ENCODE results near the gene DNAJC4. TPM values are rescaled to one million over a fixed set of nuclear protein-coding genes. Genes with fewer than 3 reads are reported as not detected.

The DNAJC4 gene
- total and polyA plus RNA-seq, 2 experiments from 2014 or later = 11.0 to 34.7 TPM

DNA sequence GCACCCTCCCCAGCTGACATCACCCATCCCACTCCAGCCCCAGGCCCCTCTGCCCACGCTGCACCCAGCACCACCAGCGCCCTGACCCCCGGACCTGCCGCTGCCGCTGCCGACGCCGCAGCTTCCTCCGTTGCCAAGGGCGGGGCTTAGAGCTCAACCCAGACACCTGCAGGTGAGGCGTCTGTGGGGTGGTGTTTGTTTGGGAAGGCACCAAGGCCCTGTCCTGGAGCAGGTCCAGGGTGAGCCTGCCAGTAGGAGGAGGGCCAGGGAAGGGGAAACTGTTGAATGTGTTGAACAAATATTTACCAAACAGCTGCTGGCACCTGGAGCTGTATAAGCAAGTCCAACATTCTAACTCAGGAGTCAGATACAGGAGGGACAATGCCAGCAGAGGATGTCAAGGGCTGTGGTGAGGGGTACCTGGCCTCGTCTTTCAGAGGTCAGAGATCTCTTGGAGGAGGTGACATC, 7.2 kb downstream of the DNAJC4 start:
- 81 to 88% methylated on average over 10 to 12 of the region's 12 CpGs for WGBS, 2 experiments (ENCODE audit: low coverage in 1 of 2, low lambda C conversion rate in 2 of 2, missing lambda C conversion rate in 2 of 2)
- no peaks in the 10 kb centered on the region for H3K9me3 ChIP-seq (ENCODE audit: low read depth)
- no peak overlapping the region for H3K4me3 ChIP-seq
- H2AFZ ChIP-seq = no peak overlapping the region
- no peak for TF ChIP-seq EZH2phosphoT487 (IDR thresholded peaks at IDR 0.05; ENCODE audit: insufficient read depth, low read depth)
- no peak for TF ChIP-seq EZH2 (IDR thresholded peaks at IDR 0.05; ENCODE audit: insufficient read depth, poor library complexity, severe bottlenecking)
- no peaks in the 10 kb centered on the region for H3K36me3 ChIP-seq (ENCODE audit: low read depth)
- H4K20me1 ChIP-seq (ENCODE audit: insufficient read depth) = no peaks in the 10 kb centered on the region
- H3K27me3 ChIP-seq (replicated peaks; ENCODE audit: insufficient read depth) = no peaks in the 10 kb centered on the region
- peaks cover 6% of the 10 kb centered on the region for H3K4me1 ChIP-seq (ENCODE audit: insufficient read depth)
- peaks cover 10% of the 10 kb centered on the region; the same call in 1 of the 2 replicates for H3F3A ChIP-seq (ENCODE audit: insufficient read depth)
- no peak for DNase-seq
- H3K27ac ChIP-seq = no peak overlapping the region
- in situ Hi-C loops (cut with MboI) = no loop called here
- no peak overlapping the region for H3K4me2 ChIP-seq (ENCODE audit: unreplicated experiment)
- peaks cover 19% of the 10 kb centered on the region for H3K79me2 ChIP-seq (ENCODE audit: insufficient read depth)
- no peak overlapping the region for H3K9ac ChIP-seq
- no peaks in the 10 kb centered on the region for H3K9me2 ChIP-seq (ENCODE audit: insufficient read depth)

DNA sequence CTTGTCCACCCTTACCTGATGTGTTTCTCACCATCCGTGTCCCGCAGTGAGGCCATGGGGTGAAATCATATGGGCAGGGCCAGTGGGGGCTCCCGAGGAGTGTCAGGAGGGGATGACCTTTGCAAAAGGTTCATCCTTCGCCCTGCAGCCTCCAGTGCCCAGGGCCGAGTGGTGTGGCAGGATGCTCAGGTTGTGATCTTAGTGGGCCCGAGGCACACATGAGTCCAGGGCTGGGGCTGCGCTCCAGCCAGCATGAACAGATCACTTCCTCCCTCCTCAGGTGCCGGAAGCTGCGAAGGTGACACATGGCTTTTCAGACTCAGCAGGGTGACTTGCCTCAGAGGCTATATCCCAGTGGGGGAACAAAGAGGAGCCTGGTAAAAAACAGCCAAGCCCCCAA, 7.7 kb downstream of the DNAJC4 start:
- H3K27me3 ChIP-seq (replicated peaks; ENCODE audit: insufficient read depth) = no peaks in the 10 kb centered on the region
- no peak overlapping the region for H3K9ac ChIP-seq
- no peaks in the 10 kb centered on the region for H3K36me3 ChIP-seq (ENCODE audit: low read depth)
- 88 to 91% methylated on average over 9 of the region's 9 CpGs for WGBS, 2 experiments (ENCODE audit: low coverage in 1 of 2, low lambda C conversion rate in 2 of 2, missing lambda C conversion rate in 2 of 2)
- no peak for DNase-seq
- no peaks in the 10 kb centered on the region for H4K20me1 ChIP-seq (ENCODE audit: insufficient read depth)
- H3K4me1 ChIP-seq (ENCODE audit: insufficient read depth) = peaks cover 12% of the 10 kb centered on the region
- peaks cover 25% of the 10 kb centered on the region for H3K79me2 ChIP-seq (ENCODE audit: insufficient read depth)
- TF ChIP-seq EZH2 (IDR thresholded peaks at IDR 0.05; ENCODE audit: insufficient read depth, poor library complexity, severe bottlenecking) = no peak
- no peak for TF ChIP-seq EZH2phosphoT487 (IDR thresholded peaks at IDR 0.05; ENCODE audit: insufficient read depth, low read depth)
- no peak overlapping the region for H2AFZ ChIP-seq
- no peak overlapping the region for H3K4me2 ChIP-seq (ENCODE audit: unreplicated experiment)
- peaks cover 10% of the 10 kb centered on the region; the same call in 1 of the 2 replicates for H3F3A ChIP-seq (ENCODE audit: insufficient read depth)
- no peaks in the 10 kb centered on the region for H3K9me3 ChIP-seq (ENCODE audit: low read depth)
- in situ Hi-C loops (cut with MboI) = no loop called here
- H3K9me2 ChIP-seq (ENCODE audit: insufficient read depth) = no peaks in the 10 kb centered on the region
- no peak overlapping the region for H3K27ac ChIP-seq
- no peak overlapping the region for H3K4me3 ChIP-seq

DNA sequence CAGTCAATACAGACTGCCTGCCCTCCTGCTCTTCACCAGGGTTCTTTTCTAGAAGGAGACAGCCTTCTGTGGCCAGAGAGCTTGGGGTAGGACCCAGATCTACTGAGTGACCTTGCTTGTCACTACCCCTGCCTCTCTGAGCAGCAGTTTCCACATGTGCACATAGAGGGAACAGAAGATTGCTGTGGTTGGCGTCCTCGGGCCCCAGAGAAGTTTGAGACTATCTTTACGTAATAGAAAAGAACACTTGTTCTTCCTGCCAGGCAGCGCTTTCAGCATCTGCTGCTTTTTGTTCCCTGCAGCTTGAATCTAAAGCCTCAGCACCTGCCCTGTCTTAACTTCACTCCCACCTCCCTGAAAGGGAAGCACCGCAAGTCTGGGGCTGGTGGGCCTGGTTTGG, 8.7 kb downstream of the DNAJC4 start:
- Histone ChIP-seq H3K27ac (no peak overlapping the region), H3K36me3 (ENCODE audit: low read depth) (no peaks in the 10 kb centered on the region; the same call in 1 of the 2 replicates), H2AFZ (no peak overlapping the region)

DNA sequence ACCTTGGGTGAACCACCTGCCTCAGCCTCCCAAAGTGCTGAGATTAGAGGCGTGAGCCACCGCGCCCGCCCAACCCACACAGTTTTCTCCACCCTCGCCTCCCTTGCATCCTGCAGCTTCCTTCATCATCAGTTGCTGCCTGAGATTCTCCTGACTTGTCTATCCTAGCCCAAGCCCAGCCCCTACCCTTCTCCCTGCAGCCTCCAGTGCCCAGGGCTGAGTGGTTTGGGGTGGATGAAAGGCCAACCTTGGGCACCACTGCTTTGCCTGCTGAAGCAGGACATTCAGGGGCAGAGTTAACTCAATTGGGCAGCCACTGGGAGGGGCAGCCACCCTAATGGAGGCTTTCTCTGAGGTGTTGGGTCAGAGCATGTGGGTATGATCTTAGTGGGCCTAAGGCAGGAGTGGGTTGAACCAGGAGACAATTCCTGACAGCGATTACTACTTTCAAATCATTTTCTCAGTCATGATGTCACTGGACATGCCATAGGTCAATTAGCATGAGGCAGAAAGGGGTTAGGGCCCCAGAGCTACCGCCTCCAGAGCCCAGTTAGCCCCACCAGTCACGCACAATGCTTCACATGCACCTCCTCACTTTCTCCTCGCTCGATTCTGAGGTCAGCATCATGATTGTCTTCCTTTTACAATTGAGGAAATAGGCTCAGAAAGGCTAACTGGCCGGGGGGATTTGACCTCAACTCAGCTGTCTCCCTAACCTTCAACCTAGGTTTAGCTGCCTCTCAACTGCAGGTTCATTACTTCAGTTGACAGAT, 9.5 kb downstream of the DNAJC4 start:
- no peaks in the 10 kb centered on the region for H3K9me2 ChIP-seq (ENCODE audit: insufficient read depth)
- peaks cover 15% of the 10 kb centered on the region for H3K4me1 ChIP-seq (ENCODE audit: insufficient read depth)
- H4K20me1 ChIP-seq (ENCODE audit: insufficient read depth) = no peaks in the 10 kb centered on the region
- no peak for DNase-seq
- no peaks in the 10 kb centered on the region for H3K9me3 ChIP-seq (ENCODE audit: low read depth)
- WGBS, 2 experiments (ENCODE audit: low coverage in 1 of 2, low lambda C conversion rate in 2 of 2, missing lambda C conversion rate in 2 of 2) = 86 to 89% methylated on average over 10 to 11 of the region's 11 CpGs
- no peaks in the 10 kb centered on the region for H3K27me3 ChIP-seq (replicated peaks; ENCODE audit: insufficient read depth)
- no peaks in the 10 kb centered on the region; the same call in 1 of the 2 replicates for H3K36me3 ChIP-seq (ENCODE audit: low read depth)
- H2AFZ ChIP-seq = peak overlapping the region; percentile 85
- peak overlapping the region; percentile 75 for H3K4me3 ChIP-seq
- H3K27ac ChIP-seq = peak overlapping the region; percentile 85
- no peak for TF ChIP-seq EZH2phosphoT487 (IDR thresholded peaks at IDR 0.05; ENCODE audit: insufficient read depth, low read depth)
- TF ChIP-seq EZH2 (IDR thresholded peaks at IDR 0.05; ENCODE audit: insufficient read depth, poor library complexity, severe bottlenecking) = no peak
- peaks cover 11% of the 10 kb centered on the region; the same call in 1 of the 2 replicates for H3F3A ChIP-seq (ENCODE audit: insufficient read depth)
- H3K79me2 ChIP-seq (ENCODE audit: insufficient read depth) = peaks cover 41% of the 10 kb centered on the region
- peak overlapping the region; percentile 91 for H3K4me2 ChIP-seq (ENCODE audit: unreplicated experiment)
- in situ Hi-C loops (cut with MboI) = no loop called here
- peak overlapping the region; percentile 85 for H3K9ac ChIP-seq

More for the DNA sequence above, 8.7 kb downstream of the DNAJC4 start:
- H3K4me2 ChIP-seq (ENCODE audit: unreplicated experiment) = no peak overlapping the region
- no peak overlapping the region for H3K9ac ChIP-seq
- H3K27me3 ChIP-seq (replicated peaks; ENCODE audit: insufficient read depth) = no peaks in the 10 kb centered on the region
- H3F3A ChIP-seq (ENCODE audit: insufficient read depth) = peaks cover 10% of the 10 kb centered on the region; the same call in 1 of the 2 replicates
- no peaks in the 10 kb centered on the region for H3K9me3 ChIP-seq (ENCODE audit: low read depth)
- DNase-seq = no peak
- 70 to 73% methylated on average over 5 of the region's 5 CpGs for WGBS, 2 experiments (ENCODE audit: low coverage in 1 of 2, low lambda C conversion rate in 2 of 2, missing lambda C conversion rate in 2 of 2)
- H3K4me3 ChIP-seq = no peak overlapping the region
- no peaks in the 10 kb centered on the region for H4K20me1 ChIP-seq (ENCODE audit: insufficient read depth)
- peaks cover 15% of the 10 kb centered on the region for H3K4me1 ChIP-seq (ENCODE audit: insufficient read depth)
- no peaks in the 10 kb centered on the region for H3K9me2 ChIP-seq (ENCODE audit: insufficient read depth)
- in situ Hi-C loops (cut with MboI) = no loop called here
- H3K79me2 ChIP-seq (ENCODE audit: insufficient read depth) = peaks cover 33% of the 10 kb centered on the region
- TF ChIP-seq EZH2phosphoT487 (IDR thresholded peaks at IDR 0.05; ENCODE audit: insufficient read depth, low read depth) = no peak
- no peak for TF ChIP-seq EZH2 (IDR thresholded peaks at IDR 0.05; ENCODE audit: insufficient read depth, poor library complexity, severe bottlenecking)
